HL-60/S4 treated with phorbol 12-myristate 13-acetate at 8.2 ng/mL for 4 days and 3 days (cell line): ENCODE results near the gene BAIAP2.

Experiments
- in situ Hi-C: fragments of 300-500 bp; cut with MboI; formaldehyde crosslinking; loops from 2 replicates; pipeline ENCODE4 v1.15.0; 2022; ENCODE audit warnings: low sequenced_read_pairs

Gene BAIAP2

GRCh38 chr17:81036197-81036941 lies 1.4 kb downstream of the BAIAP2 start:
- in situ Hi-C loops, result no loop called here

DNA sequence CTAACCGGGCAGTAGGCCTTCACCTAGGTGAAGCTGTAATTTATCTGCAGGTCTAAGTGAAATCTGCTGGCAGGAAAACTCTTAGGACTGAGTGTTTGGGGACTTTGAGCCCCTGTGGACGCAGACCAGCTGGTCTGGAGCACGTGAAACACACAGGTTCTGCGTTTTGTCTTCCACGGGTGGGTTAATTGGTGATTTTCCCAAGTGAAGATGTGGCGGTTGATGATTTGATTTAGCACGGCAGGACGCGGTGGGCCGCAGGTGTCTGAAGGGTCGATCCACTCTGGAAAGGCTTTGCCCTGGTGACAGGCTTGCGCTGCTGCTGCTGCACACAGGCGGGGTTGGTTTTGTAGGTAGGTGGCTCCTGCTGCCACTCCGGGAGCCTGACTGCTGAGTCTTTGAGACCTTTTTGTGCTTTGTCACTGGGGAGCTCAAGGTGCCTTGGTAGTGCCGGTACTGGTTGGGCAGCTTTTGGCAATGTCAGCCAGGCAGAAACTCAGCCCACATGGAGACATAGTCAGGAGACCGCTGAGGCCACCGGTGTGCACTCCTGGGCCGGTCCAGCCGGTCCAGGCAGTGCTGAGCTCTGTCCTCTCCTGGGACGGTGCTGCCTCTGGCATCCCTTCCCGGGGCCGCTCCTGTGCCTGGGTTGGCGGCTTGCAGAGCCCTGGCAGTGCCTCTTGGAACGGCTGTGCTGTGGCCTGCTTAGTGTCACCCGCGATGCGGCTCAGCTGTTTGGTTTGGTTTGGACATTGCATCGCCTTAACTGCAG lies 2.3 kb downstream of the BAIAP2 start:
- in situ Hi-C loops, result no loop called here

DNA sequence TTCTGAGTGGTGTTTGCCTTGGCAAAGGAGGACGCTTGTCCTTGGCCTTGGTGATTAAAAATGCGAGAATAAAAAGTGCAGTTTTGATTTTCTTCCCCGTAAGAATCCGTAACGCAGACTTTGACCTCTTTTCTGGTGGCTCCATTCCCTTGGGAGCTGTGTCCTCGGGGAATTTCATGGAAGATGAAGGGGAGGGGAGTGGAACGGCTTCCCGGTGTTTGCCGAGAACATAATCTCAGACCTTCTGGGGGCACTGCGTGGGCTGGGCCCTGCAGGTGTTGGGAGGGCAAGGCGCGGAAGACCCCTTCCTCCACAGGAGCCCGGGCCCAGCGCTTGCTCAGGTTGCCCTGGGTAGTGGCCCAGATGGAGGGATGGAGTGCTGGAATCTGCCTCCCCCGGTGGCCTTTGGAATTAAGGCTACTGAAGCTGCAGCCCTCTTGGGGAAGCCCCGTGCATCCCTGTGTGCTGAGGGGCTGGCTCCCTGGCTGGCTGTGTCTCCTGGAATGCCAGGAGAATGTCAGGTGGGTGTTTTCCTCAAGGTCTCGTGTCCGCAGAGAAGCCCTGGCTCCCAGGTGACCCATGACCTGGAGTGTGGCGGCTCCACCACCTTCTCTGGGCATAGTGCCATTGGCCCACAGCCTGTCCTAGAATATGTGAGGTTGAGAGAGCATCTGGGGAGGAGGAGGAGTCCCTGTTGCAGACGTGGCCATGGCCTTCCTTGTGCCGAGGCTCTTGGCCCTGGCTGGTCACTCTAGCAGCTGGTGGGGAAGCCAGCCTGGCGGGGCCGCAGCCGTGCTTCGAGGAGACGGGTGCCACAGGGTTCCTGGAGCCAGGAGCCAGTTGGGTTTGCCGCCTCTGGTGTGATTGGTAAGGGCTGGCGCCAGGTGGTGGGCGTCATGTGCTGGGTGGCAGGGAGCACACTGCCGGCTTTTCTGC lies 3.1 kb downstream of the BAIAP2 start:
- in situ Hi-C loops, result no loop called here

DNA sequence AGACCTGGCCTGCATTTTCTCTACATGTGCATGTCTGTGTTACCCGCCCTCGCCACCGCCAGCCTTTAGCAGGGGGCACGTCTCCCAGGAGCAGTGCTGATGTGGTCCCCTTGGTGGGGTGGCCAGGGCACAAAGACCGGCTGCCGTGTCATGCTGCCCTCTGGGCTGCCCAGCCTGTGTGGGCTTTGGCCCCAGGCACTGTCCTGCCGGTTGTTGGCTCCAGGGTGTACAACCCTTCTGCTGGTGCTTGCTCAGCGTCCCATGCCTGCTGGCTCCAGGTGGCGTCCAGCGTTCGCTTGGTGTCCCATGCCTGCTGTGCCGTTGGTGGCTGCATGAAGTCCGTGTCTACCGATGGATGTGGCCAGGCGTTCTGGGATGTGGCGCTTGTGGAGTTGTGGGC lies 4.1 kb downstream of the BAIAP2 start:
- in situ Hi-C loops, result no loop called here

GRCh38 chr17:81039854-81040758 lies 5.2 kb downstream of the BAIAP2 start:
- in situ Hi-C loops, result loop anchor here (5.0 kb wide), 1 partner anchor 57 kb away; no protein-coding TSS in a partner anchor

DNA sequence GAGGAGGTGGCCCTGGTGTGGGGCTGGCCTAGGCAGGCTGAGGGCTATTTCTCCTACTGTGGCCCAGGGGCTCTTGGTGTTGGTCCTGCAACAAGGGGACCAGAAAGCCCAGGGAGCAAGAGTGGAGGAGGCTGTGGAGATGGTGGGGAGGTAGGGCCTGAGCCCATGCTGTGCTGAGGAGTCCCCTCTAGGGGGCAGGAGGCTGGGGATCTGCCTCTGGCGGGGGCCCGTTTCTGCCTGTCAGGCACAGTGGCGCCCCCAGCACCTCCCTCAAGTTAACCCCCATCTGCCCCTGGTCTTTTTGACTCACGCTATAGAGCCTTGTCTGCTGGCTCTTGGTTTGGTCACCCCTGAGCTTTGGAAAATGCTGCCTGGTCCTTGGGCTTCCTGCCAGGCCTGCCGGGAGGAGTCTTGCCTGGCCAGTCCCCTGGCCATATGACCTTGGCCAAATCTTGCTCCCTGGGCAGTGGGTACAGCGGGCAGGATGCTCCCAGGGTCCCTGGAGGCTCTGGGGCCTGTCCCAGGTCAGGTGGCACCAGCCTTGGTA lies 5.9 kb downstream of the BAIAP2 start:
- in situ Hi-C loops, result loop anchor here (5.0 kb wide), 1 partner anchor 56 kb away; no protein-coding TSS in a partner anchor

GRCh38 chr17:81042606-81043005 lies 7.7 kb downstream of the BAIAP2 start:
- in situ Hi-C loops, result loop anchor here (5.0 kb wide), 1 partner anchor 55 kb away; no protein-coding TSS in a partner anchor

DNA sequence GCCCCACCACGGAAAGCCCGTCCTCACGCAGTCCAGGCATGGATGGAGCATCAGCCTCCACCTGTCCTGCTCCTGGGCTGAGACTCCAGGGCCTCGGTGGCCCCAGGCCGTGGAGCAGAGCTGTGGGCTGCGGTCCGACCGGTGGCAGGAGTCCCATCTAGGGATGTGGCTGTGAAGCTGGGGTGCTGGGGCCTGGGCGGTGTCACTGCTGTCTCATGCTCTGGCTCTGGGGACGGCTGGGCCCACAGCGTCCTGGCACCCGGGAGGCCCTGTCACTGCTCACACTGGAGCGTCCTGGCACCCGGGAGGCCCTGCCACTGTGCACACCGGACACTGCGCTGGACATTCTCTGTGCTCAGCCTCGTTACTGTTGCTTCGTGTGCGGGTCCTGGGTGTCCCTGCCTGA lies 8.4 kb downstream of the BAIAP2 start:
- in situ Hi-C loops, result loop anchor here (5.0 kb wide), 1 partner anchor 54 kb away; no protein-coding TSS in a partner anchor

DNA sequence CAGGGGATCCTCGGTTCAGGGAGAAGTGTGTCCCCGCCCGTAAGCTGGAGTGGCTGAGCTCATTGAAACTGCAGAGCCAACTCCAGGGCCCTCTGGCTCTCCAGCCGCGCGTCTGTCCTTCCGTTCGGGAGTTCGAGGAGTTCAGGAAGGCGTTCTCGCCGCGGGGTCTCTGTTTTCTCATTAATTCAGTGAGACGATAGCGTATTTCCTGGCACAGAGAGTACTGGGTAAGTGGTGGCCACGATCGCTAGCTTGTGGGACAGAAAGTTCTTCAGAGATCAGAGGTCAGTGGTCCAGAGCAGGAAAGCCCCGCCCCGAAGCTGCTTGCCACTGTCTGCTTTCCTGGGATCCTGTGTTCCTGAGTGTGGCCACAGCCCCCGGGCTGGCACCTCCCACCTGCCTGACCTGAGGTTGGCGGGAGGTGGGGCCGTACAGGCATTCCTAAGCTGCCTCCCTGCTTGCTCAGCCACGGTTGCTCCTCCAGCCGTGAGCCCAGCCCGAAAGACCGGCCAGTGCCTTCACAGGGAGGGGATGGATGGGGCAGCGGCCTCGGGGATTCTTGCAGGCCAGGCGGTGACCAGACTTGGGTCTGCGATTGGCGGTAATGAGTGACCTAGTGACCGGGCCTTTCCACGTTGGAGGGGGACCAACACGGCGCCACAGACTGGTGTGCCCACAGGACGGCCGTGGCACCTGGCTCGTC lies 8.9 kb downstream of the BAIAP2 start:
- in situ Hi-C loops, result loop anchor here (5.0 kb wide), 1 partner anchor 53 kb away; no protein-coding TSS in a partner anchor

- in situ Hi-C loops, result loop anchor here (5.0 kb wide), 1 partner anchor 53 kb away; no protein-coding TSS in a partner anchor
Observed at GRCh38 chr17:81044428-81044763, 9.4 kb downstream of the BAIAP2 start.

DNA sequence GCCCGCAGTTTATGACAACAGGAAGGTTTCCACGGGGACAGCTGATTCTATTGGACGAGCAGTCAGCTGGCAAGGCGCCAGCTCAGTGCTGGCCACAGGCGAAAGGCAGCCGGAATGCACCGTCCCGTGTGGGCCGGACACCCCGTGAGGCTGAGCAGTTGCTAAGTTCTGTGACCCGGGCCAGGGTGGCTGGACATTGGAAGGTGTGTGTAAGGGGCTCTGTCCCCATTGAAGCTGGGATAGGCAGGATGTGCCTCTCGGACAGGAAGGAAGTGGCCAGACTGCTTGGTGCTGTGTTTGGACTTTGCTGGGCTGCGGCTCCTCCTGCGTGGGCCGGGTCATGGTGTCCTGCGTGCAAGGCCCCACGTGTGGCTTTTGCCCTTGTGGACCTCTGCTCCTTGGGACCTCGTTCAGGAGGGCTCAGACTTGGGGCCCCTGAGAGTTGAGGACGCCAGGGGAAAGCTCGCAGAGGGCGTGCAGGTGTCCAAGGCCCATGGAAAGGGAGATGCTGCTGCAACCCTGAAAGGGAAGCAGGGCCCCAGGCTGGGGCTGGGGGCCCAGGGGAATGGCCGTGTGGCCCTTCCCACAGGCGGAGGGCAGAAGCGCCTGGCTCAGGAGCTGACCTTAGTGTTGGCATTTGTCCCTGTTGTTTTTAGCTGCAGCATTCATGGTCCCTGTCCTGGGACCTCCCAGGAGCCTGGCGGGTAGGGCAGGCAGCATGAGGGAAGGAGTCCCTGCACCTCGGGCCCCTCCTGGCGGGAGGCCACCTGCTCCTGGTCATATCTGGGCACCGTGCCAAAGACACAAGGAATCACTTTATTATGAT lies 10.0 kb downstream of the BAIAP2 start:
- in situ Hi-C loops, result loop anchor here (5.0 kb wide), 1 partner anchor 52 kb away; no protein-coding TSS in a partner anchor

- in situ Hi-C loops, result no loop called here
Observed at GRCh38 chr17:81045590-81046095, 10.7 kb downstream of the BAIAP2 start.

- in situ Hi-C loops, result no loop called here
Observed at GRCh38 chr17:81046132-81046769, 11.3 kb downstream of the BAIAP2 start.

DNA sequence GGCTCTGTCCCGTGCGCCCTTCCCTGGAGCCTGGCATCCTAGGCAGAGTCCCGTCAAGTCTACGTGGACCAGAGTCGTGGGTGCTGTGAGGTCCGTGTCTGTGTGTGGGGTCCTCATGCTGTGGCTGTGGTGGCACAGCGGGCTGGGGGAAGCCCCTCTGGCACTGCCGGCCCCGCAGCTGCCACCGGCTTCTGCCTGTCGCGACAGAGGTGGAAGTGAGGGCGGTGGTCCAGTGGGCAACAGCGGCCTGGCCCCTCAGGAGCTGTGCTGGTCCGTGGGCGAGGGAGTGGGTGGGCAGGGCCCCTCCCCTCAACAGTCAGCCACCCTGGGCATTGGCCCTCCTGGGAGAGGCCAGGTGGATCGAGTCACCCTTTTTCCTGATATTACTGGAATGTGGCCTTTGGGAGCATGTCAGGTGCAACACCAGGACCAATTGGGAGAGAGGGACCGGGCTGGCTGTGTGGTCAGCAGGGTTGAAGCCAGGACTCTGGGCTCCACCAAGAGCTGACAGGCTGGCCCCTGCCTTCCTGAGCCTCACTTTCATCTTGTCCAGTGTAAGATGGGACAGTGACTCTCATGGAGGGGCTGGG lies 11.9 kb downstream of the BAIAP2 start:
- in situ Hi-C loops, result no loop called here

DNA sequence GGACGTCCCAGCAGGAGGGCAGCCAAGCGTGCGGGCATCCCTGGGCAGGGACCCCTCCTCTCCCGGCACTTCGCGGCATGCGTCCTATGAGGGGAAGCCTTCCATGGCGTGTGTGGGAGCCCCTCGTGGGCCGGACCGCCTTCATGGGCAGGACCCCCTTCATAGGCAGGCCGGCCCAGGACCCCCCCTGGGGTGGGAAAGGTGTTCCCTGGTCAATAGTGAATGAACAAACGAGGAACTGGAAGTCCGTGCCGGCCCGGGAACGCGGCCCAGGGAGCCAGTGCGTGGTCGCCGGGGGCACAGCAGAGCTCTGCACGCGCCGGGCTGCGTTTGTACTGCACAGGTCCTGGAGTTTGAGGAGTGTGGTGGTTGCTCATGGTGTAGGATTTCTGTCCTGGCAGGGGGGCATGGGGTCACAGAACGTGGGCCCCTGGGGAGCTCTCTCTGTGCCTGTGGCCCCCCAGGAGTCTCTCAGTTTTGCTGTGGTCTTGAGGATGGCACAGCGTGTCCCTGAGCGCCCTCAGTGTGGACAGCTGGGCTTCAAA lies 13.9 kb downstream of the BAIAP2 start:
- in situ Hi-C loops, result no loop called here

- in situ Hi-C loops, result no loop called here
Observed at GRCh38 chr17:81049372-81049911, 14.5 kb downstream of the BAIAP2 start.
